ENCODE measurements around the gene DHRS12. TPM values are rescaled to one million over a fixed set of nuclear protein-coding genes. Genes with fewer than 3 reads are reported as not detected.

Gene DHRS12
- total RNA-seq, 3 donors from 2014 or later (not counting 1 experiment from before 2014, with no cell fraction given): 7.0 to 11.7 (median 10.4) TPM

GRCh38 chr13:51730927-51731326, 73.0 kb downstream of the DHRS12 start:
- H3K36me3 ChIP-seq (ENCODE audit: control insufficient read depth, insufficient read depth, low read length): peaks cover 16% of the 10 kb centered on the region
- no peak overlapping the region for H3K27ac ChIP-seq (ENCODE audit: low read length)

GRCh38 chr13:51729866-51730553, 74.0 kb downstream of the DHRS12 start:
- H3K36me3 ChIP-seq (ENCODE audit: control insufficient read depth, insufficient read depth, low read length): peaks cover 18% of the 10 kb centered on the region
- no peak for TF ChIP-seq CTCF (IDR thresholded peaks at IDR 0.05)
- H3K27me3 Mint-ChIP-seq (ENCODE audit: low read depth in 2 of 2): no peaks in the 10 kb centered on the region
- DNase-seq (no peak), ATAC-seq (no peak)
- peaks cover 18 to 20% of the 10 kb centered on the region in 2 donors for H3K4me1 Mint-ChIP-seq
- WGBS (ENCODE audit: insufficient coverage): 92% methylated on average over 11 of the region's 11 CpGs
- intact Hi-C loops (cut with micrococcal nuclease): loop anchor here (10.0 kb wide), 1 partner anchor 145 kb away; the partner anchor contains the start of gene WDFY2
- H3K27ac Mint-ChIP-seq: no peak overlapping the region
- no peaks in the 10 kb centered on the region for H3K27me3 ChIP-seq (ENCODE audit: control insufficient read depth, insufficient read depth, low read length)
- H3K9me3 ChIP-seq (ENCODE audit: control insufficient read depth, insufficient read depth, low read length): no peaks in the 10 kb centered on the region
- H3K36me3 Mint-ChIP-seq: peaks cover 7% of the 10 kb centered on the region
- no peak overlapping the region for H3K27ac ChIP-seq (ENCODE audit: low read length)
- H3K9me3 Mint-ChIP-seq: no peaks in the 10 kb centered on the region
- no peak overlapping the region for H3K4me3 Mint-ChIP-seq
- H3K4me1 ChIP-seq (ENCODE audit: control insufficient read depth, insufficient read depth, low read length): peaks cover 9% of the 10 kb centered on the region
- no peak overlapping the region for H3K4me3 ChIP-seq (ENCODE audit: low read length)

More at GRCh38 chr13:51730927-51731326, 73.0 kb downstream of the DHRS12 start:
- intact Hi-C loops (cut with micrococcal nuclease): no loop called here
- H3K9me3 ChIP-seq (ENCODE audit: control insufficient read depth, insufficient read depth, low read length): no peaks in the 10 kb centered on the region
- DNase-seq (no peak), ATAC-seq (no peak)
- Mint-ChIP-seq H3K27ac (no peak overlapping the region), H3K4me3 (no peak overlapping the region), H3K9me3 (no peaks in the 10 kb centered on the region), H3K27me3 (ENCODE audit: low read depth in 2 of 2) (no peaks in the 10 kb centered on the region), H3K4me1 (peaks cover 17 to 27% of the 10 kb centered on the region in 2 donors), H3K36me3 (peaks cover 7% of the 10 kb centered on the region)
- TF ChIP-seq CTCF (IDR thresholded peaks at IDR 0.05): no peak
- H3K4me1 ChIP-seq (ENCODE audit: control insufficient read depth, insufficient read depth, low read length): peaks cover 9% of the 10 kb centered on the region
- no peak overlapping the region for H3K4me3 ChIP-seq (ENCODE audit: low read length)
- WGBS (ENCODE audit: insufficient coverage): 100% methylated on average over 1 of the region's 1 CpG
- H3K27me3 ChIP-seq (ENCODE audit: control insufficient read depth, insufficient read depth, low read length): no peaks in the 10 kb centered on the region

GRCh38 chr13:51728972-51729371, 75.0 kb downstream of the DHRS12 start:
- ATAC-seq: no peak
- DNase-seq: no peak
- Histone ChIP-seq H3K4me1 (ENCODE audit: control insufficient read depth, insufficient read depth, low read length) (peaks cover 9% of the 10 kb centered on the region), H3K4me3 (ENCODE audit: low read length) (no peak overlapping the region), H3K27me3 (ENCODE audit: control insufficient read depth, insufficient read depth, low read length) (no peaks in the 10 kb centered on the region), H3K27ac (ENCODE audit: low read length) (no peak overlapping the region), H3K36me3 (ENCODE audit: control insufficient read depth, insufficient read depth, low read length) (peaks cover 18% of the 10 kb centered on the region), H3K9me3 (ENCODE audit: control insufficient read depth, insufficient read depth, low read length) (no peaks in the 10 kb centered on the region)
- Mint-ChIP-seq H3K9me3 (no peaks in the 10 kb centered on the region), H3K27ac (no peak overlapping the region), H3K27me3 (ENCODE audit: low read depth in 2 of 2) (no peaks in the 10 kb centered on the region), H3K4me1 (peaks cover 17 to 18% of the 10 kb centered on the region in 2 donors), H3K36me3 (peaks cover 7% of the 10 kb centered on the region), H3K4me3 (no peak overlapping the region)
- WGBS (ENCODE audit: insufficient coverage): 93% methylated on average over 10 of the region's 10 CpGs
- TF ChIP-seq CTCF (IDR thresholded peaks at IDR 0.05): no peak
- intact Hi-C loops (cut with micrococcal nuclease): loop anchor here (10.0 kb wide), 1 partner anchor 144 kb away; the partner anchor contains the start of gene WDFY2
